Neutrophil (primary cell): ENCODE results near the gene C11orf68.

ENCODE experiments used
- H3K27ac ChIP-seq: fragments of 200-600 bp; sonication (generic); 2 replicates; pipeline ENCODE4 v1.5.1; 2016; ENCODE audit warnings: mild to moderate bottlenecking, moderate library complexity
- H3K27me3 ChIP-seq: fragments of 200-600 bp; sonication (generic); 2 replicates; pipeline ENCODE4 v1.6.0; 2016; ENCODE audit warnings: mild to moderate bottlenecking
- H3K36me3 ChIP-seq: fragments of 200-600 bp; sonication (generic); 2 replicates; pipeline ENCODE4 v1.5.1; 2017
- H3K4me1 ChIP-seq, 2 experiments: fragments of 200-600 bp in 1 of 2; sonication (generic) in 1 of 2; 1 replicate in 1 of 2; 2 replicates in 1 of 2; pipeline versions ENCODE4 v1.5.1 to v1.6.1; 2013 to 2016; ENCODE audit warnings: low read depth in 1 of 2, low read length in 1 of 2, mild to moderate bottlenecking in 1 of 2, moderate library complexity in 1 of 2; ENCODE audit not compliant: control insufficient read depth in 1 of 2, insufficient read depth in 1 of 2
- H3K4me3 ChIP-seq, 2 experiments: fragments of 200-600 bp in 1 of 2; sonication (generic) in 1 of 2; 1 replicate in 1 of 2; 2 replicates in 1 of 2; pipeline ENCODE4 v1.5.1; 2013 to 2016; ENCODE audit warnings: low read depth in 1 of 2, low read length in 1 of 2, mild to moderate bottlenecking in 1 of 2, moderate library complexity in 1 of 2
- H3K9me3 ChIP-seq: fragments of 200-600 bp; sonication (generic); 2 replicates; pipeline ENCODE4 v1.5.1; 2016
- TF ChIP-seq, protein P1 (sequence below): fragments of 200-600 bp; sonication (generic); IDR thresholded peaks from 2 replicates; pipeline ENCODE4 v1.5.1; 2016; ENCODE audit warnings: antibody characterized with exemption

The C11orf68 gene

DNA sequence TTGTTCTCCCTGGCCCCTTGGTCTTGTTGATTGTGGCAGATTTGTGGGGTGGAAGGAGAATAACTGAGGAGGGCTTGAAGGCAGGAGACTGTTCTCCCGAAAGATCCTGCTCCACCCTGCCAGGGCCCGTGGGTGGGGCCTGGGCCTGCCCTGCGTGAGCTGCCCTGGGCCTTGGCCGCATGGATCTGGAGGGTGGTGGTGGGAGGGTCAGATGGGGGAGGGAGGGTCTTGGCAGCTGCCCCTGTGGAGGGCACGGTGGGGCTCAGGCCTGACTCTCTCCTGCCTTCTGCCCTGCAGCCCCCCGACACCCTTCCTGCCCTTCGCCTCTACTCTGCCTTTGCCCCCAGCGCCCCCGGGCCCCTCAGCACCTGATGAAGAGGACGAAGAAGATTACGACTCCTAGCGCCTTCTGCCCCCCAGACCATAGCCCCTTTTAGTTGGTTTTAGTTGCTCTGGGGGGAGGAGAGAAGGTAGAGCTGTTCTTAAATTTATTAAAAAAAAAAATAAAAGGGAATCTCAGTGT lies 2.2 kb upstream of the C11orf68 start:
- TF ChIP-seq, protein P1, sequence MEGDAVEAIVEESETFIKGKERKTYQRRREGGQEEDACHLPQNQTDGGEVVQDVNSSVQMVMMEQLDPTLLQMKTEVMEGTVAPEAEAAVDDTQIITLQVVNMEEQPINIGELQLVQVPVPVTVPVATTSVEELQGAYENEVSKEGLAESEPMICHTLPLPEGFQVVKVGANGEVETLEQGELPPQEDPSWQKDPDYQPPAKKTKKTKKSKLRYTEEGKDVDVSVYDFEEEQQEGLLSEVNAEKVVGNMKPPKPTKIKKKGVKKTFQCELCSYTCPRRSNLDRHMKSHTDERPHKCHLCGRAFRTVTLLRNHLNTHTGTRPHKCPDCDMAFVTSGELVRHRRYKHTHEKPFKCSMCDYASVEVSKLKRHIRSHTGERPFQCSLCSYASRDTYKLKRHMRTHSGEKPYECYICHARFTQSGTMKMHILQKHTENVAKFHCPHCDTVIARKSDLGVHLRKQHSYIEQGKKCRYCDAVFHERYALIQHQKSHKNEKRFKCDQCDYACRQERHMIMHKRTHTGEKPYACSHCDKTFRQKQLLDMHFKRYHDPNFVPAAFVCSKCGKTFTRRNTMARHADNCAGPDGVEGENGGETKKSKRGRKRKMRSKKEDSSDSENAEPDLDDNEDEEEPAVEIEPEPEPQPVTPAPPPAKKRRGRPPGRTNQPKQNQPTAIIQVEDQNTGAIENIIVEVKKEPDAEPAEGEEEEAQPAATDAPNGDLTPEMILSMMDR = no peak
- no peak overlapping the region for H3K4me3 ChIP-seq
- H3K9me3 ChIP-seq = no peaks in the 10 kb centered on the region
- peaks cover 31% of the 10 kb centered on the region for H3K36me3 ChIP-seq
- no peaks in the 10 kb centered on the region for H3K27me3 ChIP-seq
- no peak overlapping the region for H3K27ac ChIP-seq
- H3K4me1 ChIP-seq = peaks cover 41 to 43% of the 10 kb centered on the region in 2 experiments

- Histone ChIP-seq H3K27ac (peak overlapping the region; percentile 92), H3K9me3 (no peaks in the 10 kb centered on the region), H3K27me3 (no peaks in the 10 kb centered on the region), H3K4me3 (peak overlapping the region; percentile 60 to 96), H3K36me3 (peaks cover 31% of the 10 kb centered on the region), H3K4me1 (peaks cover 48 to 50% of the 10 kb centered on the region in 2 experiments)
- TF ChIP-seq, protein P1 = no peak
Observed at GRCh38 chr11:65920372-65920802, 1.5 kb upstream of the C11orf68 start.

DNA sequence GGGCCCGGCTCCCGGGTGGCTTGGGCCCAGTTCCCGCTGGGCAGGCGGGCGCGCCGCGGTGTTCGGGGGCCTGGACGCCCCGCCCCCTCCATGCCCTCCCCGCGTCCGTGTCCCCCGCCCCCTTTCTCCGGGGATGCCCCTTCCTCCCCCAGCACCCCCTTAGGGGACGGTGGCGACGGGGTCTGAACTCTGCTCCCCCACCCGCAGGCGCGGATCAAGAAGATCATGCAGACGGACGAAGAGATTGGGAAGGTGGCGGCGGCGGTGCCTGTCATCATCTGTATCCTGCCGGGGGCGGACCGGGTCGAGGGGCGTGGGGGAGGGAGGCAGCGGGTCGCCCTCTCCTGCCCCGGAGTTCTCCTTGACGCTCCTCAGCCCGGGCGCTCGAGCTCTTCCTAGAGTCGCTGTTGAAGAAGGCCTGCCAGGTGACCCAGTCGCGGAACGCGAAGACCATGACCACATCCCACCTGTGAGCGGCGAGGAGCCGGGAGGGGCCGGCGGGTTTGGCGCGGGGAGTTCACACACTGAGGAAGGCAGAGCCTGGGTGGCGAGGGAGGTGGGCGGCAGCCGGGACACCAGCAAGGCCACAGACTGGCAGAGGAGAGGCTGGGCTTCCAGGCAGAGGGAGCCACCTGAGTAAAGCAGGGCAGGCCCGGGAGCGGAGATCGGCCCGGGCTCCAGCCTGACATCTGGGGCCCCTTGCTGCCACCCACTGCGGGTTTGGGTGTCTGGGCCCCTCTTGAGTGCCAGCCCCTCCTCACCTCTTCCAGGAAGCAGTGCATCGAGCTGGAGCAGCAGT lies 910 bp upstream of the C11orf68 start:
- H3K27me3 ChIP-seq = no peaks in the 10 kb centered on the region
- TF ChIP-seq, protein P1 = no peak
- H3K9me3 ChIP-seq = no peaks in the 10 kb centered on the region
- peak overlapping the region; percentile 60 to 96 for H3K4me3 ChIP-seq
- peak overlapping the region; percentile 92 for H3K27ac ChIP-seq
- peaks cover 52 to 56% of the 10 kb centered on the region in 2 experiments for H3K4me1 ChIP-seq
- H3K36me3 ChIP-seq = peaks cover 31% of the 10 kb centered on the region

DNA sequence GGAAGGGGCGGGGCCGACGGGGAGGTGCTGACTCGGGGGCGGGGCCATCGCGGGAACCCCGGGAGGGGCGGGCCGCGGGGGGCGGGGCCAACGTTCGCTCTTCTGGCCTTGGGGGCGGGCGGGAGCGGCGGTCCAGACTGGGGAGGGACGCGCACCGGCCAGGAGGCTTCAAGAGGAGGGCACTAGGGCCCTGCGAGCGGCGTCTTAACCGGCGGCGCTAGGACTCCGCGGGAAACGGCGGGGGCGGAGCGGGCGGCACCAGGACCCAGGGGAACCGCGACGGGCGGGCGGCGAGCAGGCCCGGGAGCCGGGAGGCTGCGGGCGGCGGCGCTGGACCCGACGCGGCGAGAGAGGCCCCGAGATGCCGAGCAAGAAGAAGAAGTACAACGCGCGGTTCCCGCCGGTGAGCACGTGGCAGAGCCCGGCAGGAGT lies 295 bp upstream of the C11orf68 start, which contains the start of gene DRAP1:
TSS of gene DRAP1 (plus strand) at position 286 of the 432 bp plus-strand sequence. CDS start at position 362, 76 bp downstream.
- TF ChIP-seq, protein P1 = no peak
- Histone ChIP-seq H3K4me3 (peak within 1 kb of the TSS; percentile 80 to 96), H3K36me3 (peaks cover 31% of the 10 kb centered on the region), H3K27ac (peak within 1 kb of the TSS; percentile 92), H3K9me3 (no peaks in the 10 kb centered on the region), H3K4me1 (peaks cover 52 to 57% of the 10 kb centered on the region in 2 experiments), H3K27me3 (no peaks in the 10 kb centered on the region)

GRCh38 chr11:65917434-65918210 lies 1.2 kb downstream of the C11orf68 start:
- TF ChIP-seq, protein P1 = no peak
- peaks cover 52 to 57% of the 10 kb centered on the region in 2 experiments for H3K4me1 ChIP-seq
- H3K27me3 ChIP-seq = no peaks in the 10 kb centered on the region
- no peaks in the 10 kb centered on the region for H3K9me3 ChIP-seq
- H3K27ac ChIP-seq = peak overlapping the region; percentile 92
- H3K36me3 ChIP-seq = peaks cover 20% of the 10 kb centered on the region
- peak overlapping the region; percentile 80 to 92 for H3K4me3 ChIP-seq
